IMR-90 (cell line): ENCODE measurements around the gene ZNRD2. TPM values are rescaled to one million over a fixed set of nuclear protein-coding genes. Genes with fewer than 3 reads are reported as not detected.

Source experiments
- ATAC-seq: fragments of 200-7000 bp; cut with Tn5 transposase; 2 replicates; pipeline ENCODE4 v1.9.1; 2020; ENCODE audit warnings: low read depth, mild to moderate bottlenecking, moderate library complexity
- BruUV-seq: library from RNA; stranded (reverse); fragments of 400-500 nt; replicated peaks from 2 replicates; lab custom pipeline; 2021; lab: Mats Ljungman, UMichigan
- CTCF ChIA-PET: fragments of 300-600 bp; formaldehyde crosslinking; extraction: SDS; loops from one replicate; lab custom pipeline; 2021; ENCODE audit warnings: antibody characterized with exemption; lab: Yijun Ruan, JAX
- POLR2A ChIA-PET: fragments of 300-600 bp; sonication (Branson Sonifier 250); formaldehyde crosslinking; loops from one replicate; lab custom pipeline; 2022; ENCODE audit warnings: antibody characterized with exemption; ENCODE audit not compliant: unreplicated experiment; lab: Charles Lee
- DNase-seq: peaks from one replicate; pipeline ENCODE4 v3.0.0; 2013
- H2AFZ ChIP-seq: replicated peaks from 2 replicates; pipeline ENCODE3; 2013; ENCODE audit warnings: low read length, mild to moderate bottlenecking; ENCODE audit not compliant: poor library complexity
- H2AK5ac ChIP-seq: 2 replicates; pipeline ENCODE4 v1.6.1; 2013; ENCODE audit warnings: low read depth, low read length, inconsistent platforms
- H2AK9ac ChIP-seq: replicated peaks from 2 replicates; pipeline ENCODE3; 2013; ENCODE audit warnings: mild to moderate bottlenecking, low read depth, low read length, moderate library complexity; ENCODE audit not compliant: poor library complexity
- H2BK120ac ChIP-seq: 2 replicates; pipeline ENCODE4 v1.6.1; 2013; ENCODE audit warnings: low read depth, low read length, inconsistent platforms
- H2BK15ac ChIP-seq: 3 replicates; pipeline ENCODE4 v1.6.1; 2013; ENCODE audit warnings: low read depth, low read length, inconsistent platforms
- H2BK20ac ChIP-seq: 2 replicates; pipeline ENCODE4 v1.6.1; 2013; ENCODE audit warnings: low read depth, mild to moderate bottlenecking, inconsistent platforms, low read length, moderate library complexity
- H2BK5ac ChIP-seq: 2 replicates; pipeline ENCODE4 v1.6.1; 2013; ENCODE audit warnings: mild to moderate bottlenecking, low read depth, low read length, inconsistent platforms; ENCODE audit not compliant: poor library complexity, severe bottlenecking
- H3K14ac ChIP-seq: replicated peaks from 2 replicates; pipeline ENCODE4 v1.6.1; 2013; ENCODE audit warnings: low read depth, low read length, inconsistent platforms
- H3K18ac ChIP-seq: 2 replicates; pipeline ENCODE4 v1.6.1; 2013; ENCODE audit warnings: low read depth, low read length, control low read depth
- H3K23ac ChIP-seq: 2 replicates; pipeline ENCODE4 v1.6.1; 2013; ENCODE audit warnings: low read depth, low read length, inconsistent platforms
- H3K27ac ChIP-seq: 2 replicates; pipeline ENCODE4 v1.5.1; 2013; ENCODE audit warnings: mild to moderate bottlenecking, control low read depth, low read length; ENCODE audit not compliant: insufficient read depth
- H3K27me3 ChIP-seq: 2 replicates; pipeline ENCODE4 v1.6.1; 2013; ENCODE audit warnings: low read length; ENCODE audit not compliant: control insufficient read depth, insufficient read depth
- H3K36me3 ChIP-seq: 2 replicates; pipeline ENCODE4 v1.6.1; 2013; ENCODE audit warnings: low read length, mixed read lengths; ENCODE audit not compliant: control insufficient read depth, insufficient read depth
- H3K4ac ChIP-seq: 2 replicates; pipeline ENCODE4 v1.6.1; 2013; ENCODE audit warnings: low read depth, low read length, inconsistent platforms
- H3K4me1 ChIP-seq: 2 replicates; pipeline ENCODE4 v1.6.1; 2013; ENCODE audit warnings: low read length, mixed read lengths; ENCODE audit not compliant: control insufficient read depth, insufficient read depth
- H3K4me2 ChIP-seq: 2 replicates; pipeline ENCODE4 v1.6.1; 2013; ENCODE audit warnings: low read depth, mild to moderate bottlenecking, control low read depth, low read length, moderate library complexity
- H3K4me3 ChIP-seq: 2 replicates; pipeline ENCODE4 v1.5.1; 2013; ENCODE audit warnings: low read depth, mild to moderate bottlenecking, control low read depth, low read length, moderate library complexity; ENCODE audit not compliant: insufficient read depth
- H3K56ac ChIP-seq: 2 replicates; pipeline ENCODE4 v1.6.1; 2013; ENCODE audit warnings: low read length, inconsistent platforms; ENCODE audit not compliant: insufficient read depth; ENCODE audit errors: extremely low read depth
- H3K79me1 ChIP-seq, 2 experiments: 2 replicates each; pipeline ENCODE4 v1.6.1; 2013; ENCODE audit warnings: low read length in 2 of 2, inconsistent platforms in 1 of 2, low read depth in 1 of 2
- H3K9ac ChIP-seq: 2 replicates; pipeline ENCODE4 v1.6.1; 2013; ENCODE audit warnings: low read depth, low read length, control low read depth
- H3K9me1 ChIP-seq: 2 replicates; pipeline ENCODE4 v1.6.1; 2013; ENCODE audit warnings: low read length, inconsistent platforms; ENCODE audit not compliant: insufficient read depth
- H3K9me3 ChIP-seq: 2 replicates; pipeline ENCODE4 v1.6.1; 2013; ENCODE audit warnings: low read length; ENCODE audit not compliant: control insufficient read depth, insufficient read depth
- H4K20me1 ChIP-seq: 2 replicates; pipeline ENCODE4 v1.6.1; 2013; ENCODE audit warnings: low read length, inconsistent platforms; ENCODE audit not compliant: insufficient read depth
- H4K5ac ChIP-seq: 2 replicates; pipeline ENCODE4 v1.6.1; 2013; ENCODE audit warnings: mild to moderate bottlenecking, low read depth, low read length, control low read depth
- H4K8ac ChIP-seq, 2 experiments: 2 replicates each; pipeline ENCODE4 v1.6.1; 2013; ENCODE audit warnings: low read depth in 2 of 2, low read length in 2 of 2, control low read depth in 1 of 2, inconsistent platforms in 1 of 2
- H4K91ac ChIP-seq: 2 replicates; pipeline ENCODE4 v1.6.1; 2013; ENCODE audit warnings: low read depth, low read length, inconsistent platforms; ENCODE audit not compliant: insufficient read depth
- BHLHE40 ChIP-seq: fragments of 150-350 bp; IDR thresholded peaks from 2 replicates; pipeline ENCODE4 v1.6.1; 2016; ENCODE audit warnings: mild to moderate bottlenecking, low read depth, low read length
- CEBPB ChIP-seq: IDR thresholded peaks from 2 replicates; pipeline ENCODE4 v1.6.1; 2012; ENCODE audit warnings: low read depth, low read length, improper control_type of control experiment
- CHD1 ChIP-seq: IDR thresholded peaks from 2 replicates; pipeline ENCODE4 v1.6.1; 2012; ENCODE audit warnings: low read depth, low read length, improper control_type of control experiment
- CTCF ChIP-seq: conservative IDR thresholded peaks from 2 replicates; pipeline ENCODE4 v1.5.1; 2012; ENCODE audit warnings: mild to moderate bottlenecking, low read depth, low read length, improper control_type of control experiment
- ELK1 ChIP-seq: fragments of 150-350 bp; IDR thresholded peaks from 2 replicates; pipeline ENCODE4 v1.6.1; 2016; ENCODE audit warnings: low read depth, mild to moderate bottlenecking, low read length, moderate library complexity, borderline replicate concordance
- FOS ChIP-seq: fragments of 150-350 bp; IDR thresholded peaks from 2 replicates; pipeline ENCODE4 v1.6.1; 2016; ENCODE audit warnings: low read depth, low read length
- MAFK ChIP-seq: IDR thresholded peaks from 2 replicates; pipeline ENCODE4 v1.6.1; 2012; ENCODE audit warnings: low read depth, low read length, improper control_type of control experiment
- MAZ ChIP-seq: IDR thresholded peaks from 2 replicates; pipeline ENCODE4 v1.6.1; 2012; ENCODE audit warnings: low read depth, mild to moderate bottlenecking, low read length, improper control_type of control experiment, moderate library complexity, borderline replicate concordance
- MXI1 ChIP-seq: IDR thresholded peaks from 2 replicates; pipeline ENCODE4 v1.6.1; 2012; ENCODE audit warnings: low read depth, mild to moderate bottlenecking, low read length, moderate library complexity, borderline replicate concordance
- NFE2L2 ChIP-seq: fragments of 150-350 bp; IDR thresholded peaks from 2 replicates; pipeline ENCODE4 v1.6.1; 2016; ENCODE audit warnings: low read depth, mild to moderate bottlenecking, low read length
- POLR2A ChIP-seq: IDR thresholded peaks from 2 replicates; pipeline ENCODE4 v1.6.1; 2012; ENCODE audit warnings: mild to moderate bottlenecking, low read depth, low read length
- RAD21 ChIP-seq: IDR thresholded peaks from 2 replicates; pipeline ENCODE4 v1.6.1; 2012; ENCODE audit warnings: low read length, improper control_type of control experiment
- RCOR1 ChIP-seq: IDR thresholded peaks from 2 replicates; pipeline ENCODE4 v1.6.1; 2012; ENCODE audit warnings: mild to moderate bottlenecking, low read length, improper control_type of control experiment; ENCODE audit not compliant: insufficient replicate concordance
- RFX5 ChIP-seq: IDR thresholded peaks from 2 replicates; pipeline ENCODE4 v1.8.0; 2012; ENCODE audit warnings: low read depth, mild to moderate bottlenecking, low read length, moderate library complexity
- SMC3 ChIP-seq: fragments of 150-350 bp; IDR thresholded peaks from 2 replicates; pipeline ENCODE4 v1.6.1; 2016; ENCODE audit warnings: low read depth, mild to moderate bottlenecking, antibody characterized with exemption, low read length, moderate library complexity
- WGBS, 2 experiments: methylation state at CpG; one replicate each; pipeline versions ENCODE4 v1.1.5 to v1.1.7; 2013; ENCODE audit warnings: missing lambda C conversion rate in 2 of 2; ENCODE audit not compliant: insufficient read length in 1 of 2; ENCODE audit errors: extremely low coverage in 2 of 2; 5-methylcytosine and 5-hydroxymethylcytosine counted together
- dilution Hi-C: fragments of 300-500 bp; cut with HindIII; formaldehyde crosslinking; loops from one replicate; pipeline ENCODE4 v1.14.3; 2018; ENCODE audit warnings: low sequenced_read_pairs; ENCODE audit not compliant: unreplicated experiment
- in situ Hi-C: fragments of 300-500 bp; cut with MboI; formaldehyde crosslinking; loops from 3 replicates; pipeline ENCODE4 v1.14.3; 2019; ENCODE audit warnings: low sequenced_read_pairs, inconsistent platforms, mixed read lengths
- intact Hi-C: fragments of 100-400 bp; cut with micrococcal nuclease; formaldehyde crosslinking; loops from 2 replicates; pipeline ENCODE4 v1.10.0; 2022
- polyA plus RNA-seq, 3 experiments: library from polyadenylated mRNA; depleted of rRNA; stranded (reverse); fragments of >200 nt; gene quantifications; 2 replicates each; pipeline ENCODE4 v1.2.3, GENCODE V29; 2012; ENCODE audit warnings: low replicate concordance in 1 of 3
- total RNA-seq: library from RNA; depleted of rRNA; stranded (reverse); fragments of >200 nt; gene quantifications from 2 replicates; pipeline ENCODE4 v1.2.3, GENCODE V29; 2012
- TF ChIP-seq, protein P1 (sequence below): fragments of 150-350 bp; IDR thresholded peaks from 2 replicates; pipeline ENCODE4 v1.6.1; 2017; ENCODE audit warnings: mild to moderate bottlenecking, antibody characterized with exemption, low read length, low read depth

Gene ZNRD2
- total and polyA plus RNA-seq, 2 of the 4 experiments (the other 2 are of a cell fraction), result 75.6 to 90.3 TPM

- no peak overlapping the region for H2AFZ ChIP-seq
- 0 out of 2 replicates have a peak, but pooled peaks cover 10% of the 10 kb centered on the region for H3K9me1 ChIP-seq
- H3K14ac ChIP-seq, result no peak overlapping the region
- DNase-seq (no peak), ATAC-seq (no peak)
- H4K20me1 ChIP-seq, result peaks cover 44% of the 10 kb centered on the region
- TF ChIP-seq, protein P1, sequence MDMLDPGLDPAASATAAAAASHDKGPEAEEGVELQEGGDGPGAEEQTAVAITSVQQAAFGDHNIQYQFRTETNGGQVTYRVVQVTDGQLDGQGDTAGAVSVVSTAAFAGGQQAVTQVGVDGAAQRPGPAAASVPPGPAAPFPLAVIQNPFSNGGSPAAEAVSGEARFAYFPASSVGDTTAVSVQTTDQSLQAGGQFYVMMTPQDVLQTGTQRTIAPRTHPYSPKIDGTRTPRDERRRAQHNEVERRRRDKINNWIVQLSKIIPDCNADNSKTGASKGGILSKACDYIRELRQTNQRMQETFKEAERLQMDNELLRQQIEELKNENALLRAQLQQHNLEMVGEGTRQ, result no peak
- TF ChIP-seq CHD1 (no peak), CTCF (no peak), BHLHE40 (no peak), CEBPB (no peak), RAD21 (no peak), MAZ (no peak), RFX5 (no peak), MXI1 (no peak), NFE2L2 (no peak), FOS (no peak), ELK1 (no peak), RCOR1 (no peak), POLR2A (no peak), MAFK (no peak), SMC3 (no peak)
- no peak overlapping the region for H3K18ac ChIP-seq
- no peak overlapping the region for H3K4me2 ChIP-seq
- no peak overlapping the region for H4K5ac ChIP-seq
- ChIA-PET CTCF (no interaction called here), POLR2A (interaction anchor here (0.6 kb wide), 1 partner anchor 100 kb away, joined by 4 read pairs; no protein-coding TSS in a partner anchor)
- no peak overlapping the region for H3K4ac ChIP-seq
- H2BK120ac ChIP-seq, result no peak overlapping the region
- no peaks in the 10 kb centered on the region for H3K9me3 ChIP-seq
- peak overlapping the region; percentile 42 for H2AK9ac ChIP-seq
- peaks cover 80% of the 10 kb centered on the region for H3K36me3 ChIP-seq
- WGBS, 2 experiments, result 90% methylated on average over 7 of the region's 15 CpGs; no CpG with 5 or more reads in 1 of the 2 experiments
- H3K27me3 ChIP-seq, result no peaks in the 10 kb centered on the region
- intact Hi-C loops (no loop called here), in situ Hi-C loops (no loop called here), dilution Hi-C loops (no loop called here)
- no peak overlapping the region for H2BK15ac ChIP-seq
- no TSS peak for BruUV-seq
- no peak overlapping the region for H3K27ac ChIP-seq
- no peak overlapping the region for H3K23ac ChIP-seq
- H2BK5ac ChIP-seq, result no peak overlapping the region
- H4K91ac ChIP-seq, result no peak overlapping the region
- H3K79me1 ChIP-seq, result peaks cover 22 to 65% of the 10 kb centered on the region in 2 experiments
- no peak overlapping the region for H4K8ac ChIP-seq
- no peak overlapping the region for H3K9ac ChIP-seq
- no peaks in the 10 kb centered on the region for H3K4me1 ChIP-seq
- no peak overlapping the region for H3K4me3 ChIP-seq
- no peak overlapping the region for H3K56ac ChIP-seq
- no peak overlapping the region for H2BK20ac ChIP-seq
- H2AK5ac ChIP-seq, result no peak overlapping the region
Measured at GRCh38 chr11:65532388-65533064, 37.8 kb upstream of the ZNRD2 start.
